ENCODE data around the gene PCDHA10. TPM values are rescaled to one million over a fixed set of nuclear protein-coding genes. Genes with fewer than 3 reads are reported as not detected.

Gene PCDHA10
- total and polyA plus RNA-seq, 2 of the 13 experiments (the other 11 are each of a cell fraction or from before 2014, with no cell fraction given): 0.01 to 0.02 TPM

DNA sequence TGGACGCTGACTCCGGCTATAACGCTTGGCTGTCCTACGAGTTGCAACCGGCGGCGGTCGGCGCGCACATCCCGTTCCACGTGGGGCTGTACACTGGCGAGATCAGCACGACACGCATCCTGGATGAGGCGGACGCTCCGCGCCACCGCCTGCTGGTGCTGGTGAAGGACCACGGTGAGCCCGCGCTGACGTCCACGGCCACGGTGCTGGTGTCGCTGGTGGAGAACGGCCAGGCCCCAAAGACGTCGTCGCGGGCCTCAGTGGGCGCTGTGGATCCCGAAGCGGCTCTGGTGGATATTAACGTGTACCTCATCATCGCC, 21.5 kb downstream of the PCDHA10 start:
- in situ Hi-C loops (cut with HindIII; ENCODE audit: extremely low pct_ligation_motif_present, low pct_unique_long_range_greater_than_20kb) (no loop called here), intact Hi-C loops (cut with micrococcal nuclease; ENCODE audit: unreplicated experiment) (no loop called here)
- TF ChIP-seq SOX6 (IDR thresholded peaks at IDR 0.05) (no peak), SOX6 (CRISPR knock-in tag; IDR thresholded peaks at IDR 0.05) (no peak), MTA1 (CRISPR knock-in tag; IDR thresholded peaks at IDR 0.05; ENCODE audit: borderline replicate concordance) (no peak), ZNF20 (CRISPR knock-in tag; IDR thresholded peaks at IDR 0.05) (no peak), HOXA9 (CRISPR knock-in tag; IDR thresholded peaks at IDR 0.05; ENCODE audit: borderline replicate concordance) (no peak), ZBTB1 (CRISPR knock-in tag; IDR thresholded peaks at IDR 0.05; ENCODE audit: borderline replicate concordance) (no peak), EHMT2 (IDR thresholded peaks at IDR 0.05; ENCODE audit: borderline replicate concordance, low read depth, low read length) (no peak), MBD4 (IDR thresholded peaks at IDR 0.05; ENCODE audit: borderline replicate concordance, low read length) (no peak), CBX1 (IDR thresholded peaks at IDR 0.05; ENCODE audit: low read depth) (no peak), NFKB2 (CRISPR knock-in tag; IDR thresholded peaks at IDR 0.05; ENCODE audit: borderline replicate concordance) (no peak), MYNN (CRISPR knock-in tag; IDR thresholded peaks at IDR 0.05; ENCODE audit: low read depth) (no peak), KLF15 (CRISPR knock-in tag; IDR thresholded peaks at IDR 0.05; ENCODE audit: borderline replicate concordance) (no peak), YEATS2 (CRISPR knock-in tag; IDR thresholded peaks at IDR 0.05; ENCODE audit: borderline replicate concordance) (no peak), SMAD9 (CRISPR knock-in tag; IDR thresholded peaks at IDR 0.05) (no peak), ZNF747 (CRISPR knock-in tag; IDR thresholded peaks at IDR 0.05; ENCODE audit: borderline replicate concordance) (no peak), ARID2 (CRISPR knock-in tag; IDR thresholded peaks at IDR 0.05; ENCODE audit: borderline replicate concordance) (no peak), ZNF678 (CRISPR knock-in tag; IDR thresholded peaks at IDR 0.05) (no peak), MIER3 (CRISPR knock-in tag; IDR thresholded peaks at IDR 0.05; ENCODE audit: borderline replicate concordance) (no peak)
- Histone ChIP-seq H2AFZ (ENCODE audit: low read length) (no peak overlapping the region), H3K9ac (ENCODE audit: insufficient read depth, low read depth, low read length) (no peak overlapping the region), H3K27ac (ENCODE audit: extremely low read length, insufficient read depth, low read length) (no peak overlapping the region), H3K4me2 (ENCODE audit: low read depth, low read length) (no peak overlapping the region), H4K20me1 (ENCODE audit: insufficient read depth, low read length) (no peaks in the 10 kb centered on the region), H3K4me3 (replicated peaks in 1 of 3; ENCODE audit: insufficient read depth in 1 of 3, low read depth in 2 of 3, low read length in 3 of 3) (no peak overlapping the region), H3K36me3 (replicated peaks in 1 of 2; ENCODE audit: control insufficient read depth in 1 of 2, insufficient read depth in 2 of 2, low read length in 2 of 2) (no peaks in the 10 kb centered on the region), H3K79me2 (ENCODE audit: insufficient read depth, low read length) (no peaks in the 10 kb centered on the region), H3K9me3 (ENCODE audit: low read length) (no peaks in the 10 kb centered on the region), H3K4me1 (ENCODE audit: insufficient read depth, low read length) (no peaks in the 10 kb centered on the region), H3K27me3 (ENCODE audit: control insufficient read depth in 1 of 2, insufficient read depth in 2 of 2, low read length in 2 of 2) (no peaks in the 10 kb centered on the region)
- no CpG with 5 or more reads among the region's 37 CpGs for WGBS (ENCODE audit: low lambda C conversion rate)
- ATAC-seq: no peak
- POLR2A ChIA-PET: no interaction called here
- BruUV-seq (replicated peaks): no TSS peak
- no peak for DNase-seq (ENCODE audit: low spot score)
- no peak for FAIRE-seq
- CTCF ChIA-PET (ENCODE audit: low intra/inter-chr PET ratio, low total read pairs): no interaction called here
